ENCODE measurements around the gene ACER1.
"Not testable (repeated sequence)": the region's sequence is repeated elsewhere in the genome, so short reads cannot be mapped to it uniquely, and the experiment has no call there.

The ACER1 gene

DNA sequence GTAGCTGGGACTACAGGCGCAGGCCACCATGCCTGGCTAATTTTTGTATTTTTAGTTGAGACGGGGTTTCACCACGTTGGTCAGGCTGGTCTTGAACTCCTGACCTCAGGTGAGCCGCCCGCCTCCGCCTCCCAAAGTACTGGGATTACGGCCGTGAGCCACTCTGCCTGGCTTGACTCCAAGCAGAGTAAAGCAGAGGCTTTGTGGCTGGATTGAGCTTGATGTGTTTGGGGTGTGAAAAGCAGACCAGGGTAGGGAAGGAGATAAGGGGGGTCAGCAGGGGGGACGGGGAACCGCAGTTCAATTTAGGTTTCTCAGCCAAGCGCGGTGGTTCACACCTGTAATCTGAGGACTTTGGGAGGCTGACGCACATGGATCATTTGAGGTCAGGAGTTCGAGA, 23.8 kb upstream of the ACER1 start:
- DNase-seq (ENCODE audit: low read depth in 2 of 2), result no peak

DNA sequence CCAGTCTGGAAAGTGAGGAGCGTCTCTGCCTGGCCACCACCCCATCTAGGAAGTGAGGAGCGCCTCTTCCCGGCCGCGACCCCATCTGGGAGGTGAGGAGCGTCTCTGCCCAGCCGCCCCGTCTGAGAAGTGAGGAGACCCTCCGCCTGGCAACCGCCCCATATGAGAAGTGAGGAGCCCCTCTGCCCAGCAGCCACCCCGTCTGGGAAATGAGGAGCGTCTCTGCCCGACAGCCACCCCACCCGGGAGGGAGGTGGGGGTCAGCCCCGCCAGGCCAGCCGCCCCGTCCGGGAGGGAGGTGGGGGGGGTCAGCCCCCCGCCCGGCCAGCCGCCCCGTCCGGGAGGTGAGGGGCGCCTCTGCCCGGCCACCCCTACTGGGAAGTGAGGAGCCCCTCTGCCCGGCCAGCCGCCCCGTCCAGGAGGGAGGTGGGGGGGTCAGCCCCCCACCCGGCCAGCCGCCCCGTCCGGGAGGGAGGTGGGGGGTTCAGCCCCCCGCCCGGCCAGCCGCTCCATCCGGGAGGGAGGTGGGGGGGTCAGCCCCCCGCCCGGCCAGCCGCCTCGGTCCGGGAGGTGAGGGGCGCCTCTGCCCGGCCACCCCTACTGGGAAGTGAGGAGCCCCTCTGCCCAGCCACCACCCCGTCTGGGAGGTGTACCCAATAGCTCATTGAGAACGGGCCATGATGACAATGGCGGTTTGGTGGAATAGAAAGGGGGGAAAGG, 22.1 kb upstream of the ACER1 start:
- not testable (repeated sequence) for DNase-seq (ENCODE audit: low read depth in 2 of 2)

DNA sequence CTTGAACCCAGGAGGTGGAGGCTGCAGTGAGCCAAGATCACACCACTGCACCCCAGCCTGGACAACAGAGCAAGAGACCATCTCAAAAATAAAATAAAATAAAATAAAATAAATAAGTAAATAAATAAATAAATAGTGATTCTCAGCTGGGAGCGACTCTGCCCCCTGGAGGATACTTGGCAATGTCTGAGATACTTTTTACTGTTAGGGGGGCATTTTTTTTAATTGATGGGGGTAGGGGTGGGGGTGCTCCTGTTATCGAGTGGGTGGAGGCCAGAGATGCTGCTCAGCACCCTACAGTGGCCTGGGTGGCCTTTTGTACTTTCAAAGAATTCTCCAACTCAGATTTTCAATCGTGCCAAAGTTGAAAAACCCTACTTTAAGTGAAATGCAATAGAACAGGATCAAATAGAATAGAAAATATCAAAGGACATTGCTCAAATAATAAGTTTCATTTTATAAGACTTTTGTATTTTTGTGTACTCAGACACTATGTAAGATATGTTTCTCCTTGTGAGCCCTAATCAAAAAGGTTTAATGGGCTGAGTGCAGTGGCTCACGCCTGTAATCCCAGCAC, 20.8 kb upstream of the ACER1 start:
- no peak for DNase-seq (ENCODE audit: low read depth in 2 of 2)

DNA sequence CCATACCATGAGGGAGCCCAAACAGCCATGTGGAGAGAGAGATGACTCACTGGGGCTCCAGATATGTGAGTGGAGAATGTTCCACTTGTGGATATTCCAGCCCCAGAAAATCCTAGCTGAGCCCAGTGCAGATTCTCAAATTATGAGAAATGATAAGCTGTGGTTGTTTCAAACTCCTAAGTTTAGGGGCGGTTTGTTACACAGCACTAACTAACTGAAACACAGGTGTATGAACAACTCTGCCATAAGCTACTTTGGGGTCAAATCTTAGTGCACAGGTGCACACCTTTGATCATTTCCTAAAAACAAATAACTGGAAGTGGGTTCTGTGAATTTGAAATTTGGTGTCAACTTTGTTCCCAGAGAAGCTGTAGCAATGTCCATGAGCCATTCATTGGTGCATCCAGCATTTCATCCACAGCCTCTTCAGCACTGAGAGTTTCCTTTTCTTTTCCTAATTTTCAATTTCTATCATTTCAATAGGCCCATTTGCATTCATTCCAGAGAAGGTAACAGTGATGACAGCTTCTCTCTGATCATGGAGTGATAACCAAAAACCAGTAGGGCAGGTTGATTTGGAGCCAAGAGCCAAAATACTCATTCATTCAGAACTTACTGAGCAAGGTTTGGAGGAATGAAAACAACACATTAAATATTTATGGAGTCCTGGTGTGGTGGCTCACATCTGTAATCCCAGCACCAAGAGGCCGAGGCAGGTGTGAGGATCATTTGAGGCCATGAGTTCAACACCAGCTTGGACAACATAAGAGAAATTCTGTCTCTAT, 19.2 kb upstream of the ACER1 start:
- DNase-seq (ENCODE audit: low read depth in 2 of 2), result no peak

DNA sequence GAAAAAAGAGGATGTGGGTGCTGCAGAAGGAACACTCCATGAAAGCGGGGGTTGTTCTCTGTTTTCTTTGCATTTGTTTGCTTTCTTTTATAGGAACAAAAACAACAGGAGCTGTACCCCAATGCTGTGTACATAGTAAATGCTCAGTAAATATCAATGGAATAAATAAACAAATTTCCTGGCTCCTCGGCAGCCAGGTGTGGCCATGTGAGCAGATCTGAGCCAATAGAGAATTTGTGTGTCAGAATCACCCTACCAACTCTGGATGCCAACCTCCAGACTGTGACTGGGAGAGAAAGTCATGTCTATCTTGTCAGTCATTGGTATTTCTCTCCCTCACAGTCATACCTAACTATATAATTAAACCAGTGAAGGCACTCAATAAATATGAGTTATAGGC, 17.3 kb upstream of the ACER1 start:
- DNase-seq (ENCODE audit: low read depth in 2 of 2), result no peak

DNA sequence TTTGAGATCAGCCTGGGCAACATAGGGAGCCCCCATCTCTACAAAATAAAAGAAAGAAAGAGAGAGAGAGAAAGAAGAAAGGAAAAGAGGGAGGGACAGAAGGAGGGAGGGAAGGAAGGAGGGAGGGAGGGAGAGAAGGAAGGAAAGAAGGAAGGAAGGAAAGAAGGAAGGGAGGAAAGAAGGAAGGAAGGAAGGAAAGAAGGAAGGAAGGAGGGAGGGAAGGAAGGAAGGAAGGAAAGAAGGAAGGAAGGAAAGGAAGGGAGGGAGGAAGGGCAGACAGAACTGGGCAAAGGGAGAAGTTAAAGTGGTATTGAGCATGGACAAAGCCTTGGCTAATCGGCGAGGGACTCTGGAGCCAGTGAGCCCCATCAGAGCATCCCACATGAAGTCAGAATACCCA, 15.9 kb upstream of the ACER1 start:
- DNase-seq (ENCODE audit: low read depth in 2 of 2), result not testable (repeated sequence)

DNA sequence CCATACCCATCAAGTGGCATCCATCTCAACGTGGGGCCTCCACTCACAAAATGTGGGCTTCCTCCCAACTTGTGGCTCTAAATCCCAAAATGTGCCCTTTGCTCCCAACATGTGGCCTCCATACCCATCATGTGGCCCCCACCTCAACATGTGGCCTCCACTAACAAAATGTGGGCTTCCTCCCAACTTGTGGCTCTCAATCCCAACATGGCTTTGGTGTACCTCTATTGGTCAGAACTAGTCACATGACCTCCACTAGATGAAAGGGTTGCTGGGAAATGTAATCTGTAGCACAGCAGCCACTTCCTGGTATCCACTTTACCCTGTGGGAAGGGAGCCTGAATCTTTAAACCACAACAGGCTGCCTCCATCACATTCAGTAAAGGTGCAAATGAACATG, 10.1 kb upstream of the ACER1 start:
- DNase-seq (ENCODE audit: low read depth in 2 of 2), result no peak

DNA sequence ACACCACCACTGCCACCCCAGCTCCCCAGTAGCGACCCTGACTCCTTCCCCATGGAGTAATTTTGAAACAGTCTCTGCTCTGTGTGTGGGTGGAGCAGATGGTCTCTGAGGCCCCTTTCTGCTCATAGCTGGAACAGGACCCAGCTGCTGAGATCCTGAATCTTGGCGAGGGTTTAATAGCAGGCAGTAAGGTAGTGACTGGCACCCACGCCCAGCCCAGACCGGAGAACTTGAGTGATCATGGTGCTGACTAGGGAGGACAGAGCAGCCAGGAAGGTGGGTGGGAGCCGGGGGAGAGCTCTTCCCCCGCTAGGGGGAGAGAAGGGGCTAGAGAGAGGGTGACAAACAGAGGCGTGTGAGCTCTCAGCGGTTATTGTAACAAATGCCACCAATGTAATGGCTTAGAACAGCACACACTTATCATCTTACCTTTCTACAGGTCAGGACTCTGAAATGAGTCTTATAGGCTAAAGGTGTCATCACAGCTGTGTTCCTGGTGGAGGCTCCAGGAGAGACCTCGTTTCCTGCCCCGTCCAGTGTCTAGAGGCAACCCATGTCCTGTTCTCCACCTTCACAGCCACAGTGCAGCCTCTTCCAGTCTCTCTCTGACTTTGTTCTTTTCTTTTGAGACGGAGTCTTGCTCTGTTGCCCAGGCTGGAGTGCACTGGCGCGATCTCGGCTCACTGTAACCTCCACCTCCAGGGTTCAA, 7.2 kb upstream of the ACER1 start:
- DNase-seq (ENCODE audit: low read depth in 2 of 2), result no peak

DNA sequence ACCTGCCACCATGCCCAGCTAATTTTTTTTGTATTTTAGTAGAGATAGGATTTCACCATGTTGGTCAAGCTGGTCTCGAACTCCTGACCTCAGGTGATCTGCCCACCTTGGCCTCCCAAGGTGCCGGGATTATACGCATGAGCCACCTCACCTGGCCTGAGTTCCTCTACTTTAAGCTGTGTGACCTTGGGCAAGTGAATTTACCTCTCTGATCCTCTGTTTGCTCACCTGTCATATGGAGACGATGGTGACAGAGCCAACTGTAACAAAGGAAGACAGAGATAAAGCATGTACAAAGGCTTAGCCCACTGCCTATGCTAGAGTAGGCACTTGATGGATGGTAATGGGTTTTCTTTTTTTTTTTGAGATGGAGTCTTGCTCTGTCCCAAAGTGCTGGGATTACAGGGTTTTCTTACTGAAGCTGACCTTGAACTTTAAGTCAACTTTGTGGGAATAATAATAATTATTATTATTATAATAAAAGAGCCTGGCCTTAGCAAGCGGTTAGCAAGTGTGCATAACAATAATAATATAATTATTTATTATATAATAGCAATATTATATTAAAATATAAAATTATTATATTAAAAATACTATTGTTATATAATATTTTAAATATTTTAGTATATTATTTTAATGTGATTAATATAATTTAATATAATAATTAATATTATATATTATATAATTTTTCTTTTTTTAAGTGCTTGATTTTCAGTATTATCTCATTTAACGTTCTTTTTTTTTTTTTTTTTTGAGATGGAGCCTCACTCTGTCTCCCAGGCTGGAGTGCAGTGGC, 1.3 kb upstream of the ACER1 start:
- no peak for DNase-seq (ENCODE audit: low read depth in 2 of 2)

DNA sequence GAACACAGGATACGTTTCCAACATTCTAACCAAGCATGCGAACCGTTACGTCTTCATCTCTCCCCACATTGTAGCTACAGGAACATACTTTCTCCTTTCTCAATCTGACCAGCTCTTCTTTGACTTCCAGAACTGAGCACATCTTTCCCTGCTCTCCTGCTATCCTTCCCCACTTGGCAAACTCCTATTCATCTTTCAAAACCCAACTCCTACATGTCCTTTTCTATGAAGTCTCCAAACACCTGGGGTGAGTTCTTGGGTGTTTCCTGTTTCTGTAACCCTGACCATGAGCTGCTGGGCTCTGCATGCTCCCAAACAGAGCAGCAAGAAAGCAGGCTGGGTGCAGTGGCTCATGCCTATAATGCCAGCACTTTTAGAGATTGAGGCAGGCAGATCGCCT, 6.6 kb downstream of the ACER1 start:
- no peak for DNase-seq (ENCODE audit: low read depth in 2 of 2)

DNA sequence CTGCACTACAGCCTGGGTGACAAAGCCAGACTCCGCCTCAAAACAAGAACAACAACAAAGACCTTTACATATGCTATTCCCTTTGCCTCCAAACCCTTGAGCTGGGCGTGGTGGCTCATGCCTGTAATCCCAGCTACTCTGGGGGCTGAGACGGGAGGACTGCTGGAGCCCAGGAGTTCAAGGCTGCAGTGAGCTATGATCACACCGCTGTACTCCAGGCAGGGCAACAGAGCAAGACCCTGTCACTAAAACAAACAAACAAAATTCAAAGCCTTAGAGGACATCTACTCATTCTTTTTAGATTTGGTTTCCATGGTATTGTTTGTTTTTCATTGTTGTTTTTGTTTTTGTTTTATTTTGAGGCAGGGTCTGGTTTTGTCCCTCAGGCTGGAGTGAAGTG, 7.8 kb downstream of the ACER1 start:
- no peak for DNase-seq (ENCODE audit: low read depth in 2 of 2)

DNA sequence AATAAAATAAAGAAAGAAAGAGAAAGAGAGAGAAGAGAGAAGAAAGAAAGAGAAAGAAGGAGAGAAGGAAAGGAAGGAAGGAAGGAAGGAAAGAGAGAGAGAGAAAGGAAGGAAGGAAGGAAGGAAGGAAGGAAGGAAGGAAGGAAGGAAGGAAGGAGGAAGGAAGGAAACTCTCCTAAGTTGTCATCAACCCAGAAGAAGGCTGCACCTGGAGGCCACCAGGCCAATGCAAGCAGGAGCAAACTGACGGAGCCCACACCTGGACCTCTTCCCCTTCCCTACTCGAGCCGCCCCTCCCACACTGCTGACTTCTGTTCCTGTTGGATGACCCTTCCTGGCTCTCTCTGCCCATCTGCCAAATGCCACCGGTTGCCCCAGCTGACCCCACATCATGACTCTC, 8.7 kb downstream of the ACER1 start:
- no peak for DNase-seq (ENCODE audit: low read depth in 2 of 2)

DNA sequence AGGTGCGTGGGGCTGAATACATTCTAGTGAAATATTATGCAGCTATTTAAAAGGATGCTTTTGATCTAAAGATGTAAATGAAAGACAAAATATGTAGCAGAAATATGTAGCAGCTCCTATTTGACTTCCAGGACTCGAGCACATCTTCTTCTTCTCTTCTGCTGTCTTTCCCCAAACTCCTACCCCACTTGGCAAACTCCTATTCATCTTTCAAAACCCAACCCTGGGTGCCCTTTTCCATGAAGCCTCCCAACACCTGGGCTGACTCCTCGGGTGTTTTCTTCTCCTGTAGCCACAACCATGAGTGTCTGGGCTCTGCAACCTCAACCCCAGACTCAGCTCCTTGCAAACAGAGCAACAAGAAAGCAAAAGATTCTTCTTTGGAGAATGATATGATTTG, 11.1 kb downstream of the ACER1 start:
- no peak for DNase-seq (ENCODE audit: low read depth in 2 of 2)

DNA sequence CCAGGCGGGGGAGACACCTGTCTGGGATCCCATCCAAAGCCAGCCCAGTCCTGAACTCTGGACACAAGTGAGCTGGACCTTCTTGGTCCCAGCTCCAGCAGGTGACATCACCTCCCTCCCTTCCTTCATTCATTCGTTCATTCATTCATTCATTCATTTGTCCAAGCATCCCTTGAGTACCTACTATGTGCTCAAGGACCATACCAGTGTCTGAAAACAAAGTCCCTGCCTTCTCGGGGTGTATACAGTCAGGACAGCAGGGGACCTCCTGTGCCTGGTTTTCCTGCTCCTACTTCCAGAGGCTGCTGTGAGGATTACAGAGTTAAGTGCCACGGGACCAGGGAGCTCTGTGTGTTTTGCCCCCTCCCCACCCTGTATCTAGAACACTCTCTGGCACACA, 14.0 kb downstream of the ACER1 start:
- DNase-seq (ENCODE audit: low read depth in 2 of 2), result no peak

DNA sequence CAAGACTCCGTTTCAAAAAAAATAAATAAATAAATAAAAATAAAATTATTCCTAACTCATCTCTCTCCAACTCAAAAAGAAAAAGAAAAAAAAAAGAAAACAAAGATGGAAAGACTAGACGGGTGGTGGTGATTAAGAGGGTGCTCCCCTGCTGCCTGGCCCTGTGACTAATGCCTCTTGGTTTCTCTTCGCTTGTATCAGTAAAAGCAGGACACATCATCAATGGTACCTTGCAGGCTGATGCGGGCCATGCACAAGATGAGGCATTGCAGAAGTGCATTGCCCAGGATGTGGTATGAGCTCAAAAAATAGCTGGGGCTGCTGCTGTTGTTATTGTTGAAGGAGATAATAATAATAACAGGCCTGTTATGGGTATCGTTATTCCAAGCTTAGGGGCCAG, 14.6 kb downstream of the ACER1 start:
- DNase-seq (ENCODE audit: low read depth in 2 of 2), result no peak

DNA sequence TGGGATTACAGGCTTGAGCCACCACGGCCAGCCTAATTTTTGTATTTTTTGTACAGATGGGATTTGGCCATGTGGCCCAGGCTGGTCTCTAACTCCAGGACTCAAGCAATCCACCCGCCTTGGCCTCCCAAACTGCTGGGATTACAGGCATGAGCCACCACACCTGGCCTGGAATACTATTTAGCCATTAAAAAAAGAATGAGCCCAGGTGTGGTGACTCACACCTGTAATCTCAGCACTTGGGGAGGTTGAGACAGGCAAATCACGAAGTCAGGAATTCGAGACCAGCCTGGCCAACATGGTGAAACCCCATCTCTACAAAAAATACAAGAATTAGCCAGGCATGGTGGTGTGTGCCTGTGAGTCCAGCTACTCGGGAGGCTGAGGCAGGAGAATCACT, 17.8 kb downstream of the ACER1 start:
- not testable (repeated sequence) for DNase-seq (ENCODE audit: low read depth in 2 of 2)

DNA sequence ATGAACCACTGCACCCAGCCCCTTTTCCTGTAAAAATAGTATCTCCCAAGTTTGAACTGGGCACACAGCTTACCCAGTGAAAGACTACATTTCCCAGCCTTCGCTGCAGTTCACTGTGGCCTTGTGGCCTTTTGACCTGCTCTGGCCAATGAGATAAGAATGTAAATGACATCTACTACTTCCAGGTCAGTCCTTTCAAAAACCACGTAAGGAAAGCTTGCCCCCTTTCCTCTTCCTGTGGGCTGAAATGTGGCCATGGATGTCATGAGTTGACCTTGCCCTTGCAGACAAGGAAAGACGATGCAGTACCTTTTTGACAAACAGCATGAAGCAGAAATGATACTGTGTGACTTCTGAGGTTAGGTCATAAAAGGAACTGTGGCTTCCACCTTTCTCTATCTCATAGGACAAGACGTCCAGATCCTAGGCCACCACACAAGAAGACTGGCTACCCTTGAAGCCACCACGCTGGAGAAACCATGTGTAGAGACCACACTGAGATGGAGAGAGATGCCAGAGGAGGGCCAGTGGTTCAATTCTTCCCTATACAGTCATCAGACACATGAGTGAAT, 19.9 kb downstream of the ACER1 start:
- no peak for DNase-seq (ENCODE audit: low read depth in 2 of 2)

DNA sequence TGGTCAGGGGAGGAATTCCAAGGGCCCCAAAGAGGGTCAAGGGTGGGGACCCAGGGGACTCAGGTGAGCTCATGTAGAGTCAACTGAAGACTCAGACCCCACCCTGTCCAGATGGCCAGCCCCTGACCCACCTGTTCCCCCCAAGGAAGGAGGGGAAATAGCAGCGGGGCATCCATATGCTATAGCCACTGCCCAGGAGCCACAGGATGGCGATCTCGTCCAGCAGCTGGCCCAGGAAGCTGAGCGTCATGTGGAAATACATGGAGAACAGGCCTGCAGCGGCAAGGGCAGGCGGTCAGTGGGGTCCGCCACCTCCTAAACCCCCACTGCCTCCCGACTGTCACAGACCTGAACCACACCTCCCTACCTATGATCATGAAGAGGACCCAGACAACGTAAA, 21.4 kb downstream of the ACER1 start:
- no peak for DNase-seq (ENCODE audit: low read depth in 2 of 2)

DNA sequence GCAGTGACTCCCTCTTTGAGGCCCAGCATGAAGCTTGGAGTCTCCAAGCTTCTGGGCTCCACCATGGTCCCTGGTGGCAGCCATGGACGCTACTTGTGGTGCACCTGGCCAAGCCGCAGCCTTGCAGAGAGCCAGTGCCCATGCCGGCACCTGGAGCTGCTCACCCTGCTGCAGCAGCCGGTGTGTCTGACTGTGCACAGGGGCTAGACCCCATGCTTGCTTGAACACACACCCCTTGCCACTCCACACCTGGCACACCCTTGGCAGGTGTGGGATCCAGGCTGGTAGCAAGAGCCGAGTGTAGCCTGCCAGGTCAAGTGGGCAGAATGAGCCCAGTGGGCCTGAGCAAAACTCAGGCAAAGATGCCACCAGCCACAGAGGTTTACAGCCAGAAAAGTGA, 35.0 kb downstream of the ACER1 start:
- no peak for DNase-seq (ENCODE audit: low read depth in 2 of 2)

DNA sequence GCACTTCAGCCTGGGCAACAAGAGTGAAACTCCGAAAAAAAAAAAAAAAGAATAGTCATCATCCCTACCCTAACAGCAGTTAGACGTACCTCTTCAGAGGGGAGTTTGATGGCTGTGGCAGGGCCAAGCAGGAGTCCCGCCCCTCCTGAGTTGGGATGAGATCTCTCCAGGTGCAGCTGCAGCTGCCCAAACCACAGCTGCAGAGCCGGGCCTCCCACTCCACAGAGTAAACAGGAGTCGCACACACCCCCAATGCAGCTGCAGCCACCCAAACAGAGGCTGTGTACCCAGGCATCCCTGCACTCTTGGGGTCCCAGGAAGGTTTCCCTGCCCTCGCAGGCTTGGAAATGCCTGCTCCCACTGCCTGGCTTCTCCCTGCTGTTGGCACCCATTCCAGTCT, 36.2 kb downstream of the ACER1 start:
- DNase-seq (ENCODE audit: low read depth in 2 of 2), result no peak

DNA sequence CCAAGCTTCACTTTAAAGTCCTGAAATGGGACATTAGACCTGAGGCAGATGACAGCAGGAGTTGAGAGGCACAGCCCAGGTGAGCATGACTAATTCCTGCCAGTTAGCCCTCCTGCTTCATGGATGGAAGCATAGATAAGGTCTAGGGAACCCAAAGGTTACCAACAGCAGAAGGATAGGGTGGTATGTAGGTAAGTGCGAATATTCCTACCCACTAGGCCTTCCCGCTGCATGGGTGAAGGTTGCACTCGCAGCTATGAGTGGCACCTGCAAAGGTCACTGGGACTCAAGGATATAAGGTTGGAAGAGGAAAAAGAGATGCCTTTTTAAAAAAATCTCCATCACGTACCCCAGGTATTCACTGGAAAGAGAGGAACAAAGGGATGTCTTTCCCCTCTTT, 41.4 kb downstream of the ACER1 start:
- no peak for DNase-seq (ENCODE audit: low read depth in 2 of 2)

All from stimulated activated CD8-positive, alpha-beta memory T cell treated with anti-CD3 and anti-CD28 coated beads, Interleukin-2, amount 100 ng/mL, for 1 hour (primary cell).